GM23248 (cell line): Measurements from ENCODE around the gene UCMA. TPM values are rescaled to one million over a fixed set of nuclear protein-coding genes. Genes with fewer than 3 reads are reported as not detected.

ENCODE experiments used
- DNase-seq: peaks from one replicate; pipeline ENCODE4 v3.0.0-alpha.2; 2015
- H2AFZ ChIP-seq: fragments of 200-600 bp; sonication (generic); 2 replicates; pipeline ENCODE4 v1.6.1; 2016; ENCODE audit warnings: antibody characterized with exemption
- H3F3A ChIP-seq: fragments of 200-600 bp; sonication (generic); 2 replicates; pipeline ENCODE4 v1.6.1; 2016; ENCODE audit warnings: mild to moderate bottlenecking, antibody characterized with exemption, mixed run types; ENCODE audit not compliant: insufficient read depth
- H3K27ac ChIP-seq: fragments of 200-600 bp; sonication (generic); 2 replicates; pipeline ENCODE4 v1.5.1; 2016; ENCODE audit warnings: mild to moderate bottlenecking
- H3K27me3 ChIP-seq: fragments of 200-600 bp; sonication (generic); replicated peaks from 2 replicates; pipeline ENCODE4 v1.6.1; 2016; ENCODE audit warnings: mild to moderate bottlenecking; ENCODE audit not compliant: insufficient read depth
- H3K36me3 ChIP-seq: fragments of 200-600 bp; sonication (generic); 2 replicates; pipeline ENCODE4 v1.6.1; 2016; ENCODE audit warnings: low read depth, mild to moderate bottlenecking
- H3K4me1 ChIP-seq: fragments of 200-600 bp; sonication (generic); 2 replicates; pipeline ENCODE4 v1.6.1; 2016; ENCODE audit warnings: mild to moderate bottlenecking; ENCODE audit not compliant: insufficient read depth
- H3K4me2 ChIP-seq: fragments of 200-600 bp; sonication (generic); one replicate; pipeline ENCODE4 v1.6.1; 2016; ENCODE audit warnings: mild to moderate bottlenecking; ENCODE audit not compliant: unreplicated experiment
- H3K4me3 ChIP-seq: fragments of 200-600 bp; sonication (generic); 2 replicates; pipeline ENCODE4 v1.5.1; 2016; ENCODE audit warnings: mild to moderate bottlenecking
- H3K79me2 ChIP-seq: fragments of 200-600 bp; sonication (generic); 2 replicates; pipeline ENCODE4 v1.6.1; 2016; ENCODE audit warnings: mild to moderate bottlenecking; ENCODE audit not compliant: insufficient read depth
- H3K9ac ChIP-seq: fragments of 200-600 bp; sonication (generic); 2 replicates; pipeline ENCODE4 v1.6.1; 2016; ENCODE audit warnings: mild to moderate bottlenecking
- H3K9me2 ChIP-seq: fragments of 200-600 bp; sonication (generic); 2 replicates; pipeline ENCODE4 v1.6.1; 2016; ENCODE audit warnings: mixed run types, mild to moderate bottlenecking, moderate library complexity; ENCODE audit not compliant: insufficient read depth
- H3K9me3 ChIP-seq: fragments of 200-600 bp; sonication (generic); one replicate; pipeline ENCODE4 v1.6.1; 2017; ENCODE audit warnings: low read depth
- H4K20me1 ChIP-seq: fragments of 200-600 bp; sonication (generic); 2 replicates; pipeline ENCODE4 v1.6.0; 2016; ENCODE audit not compliant: insufficient read depth
- EZH2 ChIP-seq: fragments of 200-600 bp; sonication (generic); IDR thresholded peaks from 2 replicates; pipeline ENCODE4 v1.6.1; 2018; ENCODE audit warnings: antibody characterized with exemption, mild to moderate bottlenecking; ENCODE audit not compliant: insufficient read depth, poor library complexity, severe bottlenecking
- EZH2phosphoT487 ChIP-seq: fragments of 200-600 bp; sonication (generic); IDR thresholded peaks from 2 replicates; pipeline ENCODE4 v1.6.1; 2018; ENCODE audit warnings: antibody characterized with exemption, moderate library complexity, mild to moderate bottlenecking, low read depth; ENCODE audit not compliant: insufficient read depth
- WGBS, 2 experiments: methylation state at CpG; one replicate each; pipeline ENCODE4 v1.1.6; 2015 to 2017; ENCODE audit warnings: low lambda C conversion rate in 2 of 2, low coverage in 1 of 2; ENCODE audit errors: missing lambda C conversion rate in 2 of 2; 5-methylcytosine and 5-hydroxymethylcytosine counted together
- in situ Hi-C: fragments of 300-500 bp; cut with MboI; formaldehyde crosslinking; loops from 2 replicates; pipeline ENCODE4 v1.15.0; 2020
- polyA plus RNA-seq: library from polyadenylated mRNA; unstranded; fragments of >200 nt; fragmentation: Nextera tagmentation; extraction: Ambion mirVana; gene quantifications from 2 replicates; pipeline ENCODE4 v1.2.1, GENCODE V29; 2016
- small RNA-seq: library from RNA; depleted of rRNA; stranded (forward); fragments of <200 nt; gene quantifications from one replicate; pipeline ENCODE3, GENCODE V24; 2014; ENCODE audit warnings: low read depth, low replicate concordance
- total RNA-seq: library from RNA; depleted of rRNA; stranded (reverse); fragments of >200 nt; shearing (Covaris generic); gene quantifications from 2 replicates; pipeline ENCODE4 v1.2.3, GENCODE V29; 2014; rRNA removed

Gene UCMA
- total and polyA plus RNA-seq, 2 experiments from 2014 or later = not detected

DNA sequence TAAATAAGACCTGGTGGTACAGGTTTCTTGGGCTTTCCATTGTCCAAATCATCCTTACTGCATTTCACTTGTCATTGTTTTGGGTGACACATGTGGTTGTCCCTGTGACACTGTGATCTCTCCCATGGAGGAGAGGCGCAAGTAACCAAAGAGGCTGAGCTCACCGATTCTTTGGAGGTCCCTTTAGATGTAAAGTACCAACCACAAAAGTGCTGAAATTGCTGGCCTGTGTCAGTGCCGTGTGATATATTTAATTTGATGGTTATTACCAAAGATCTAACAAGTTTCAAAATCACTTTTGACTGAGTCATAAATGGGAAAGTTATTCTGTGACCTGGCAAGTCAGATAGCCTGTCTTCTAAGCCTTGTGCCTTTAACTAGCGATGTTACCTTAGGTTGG, 53.4 kb downstream of the UCMA start:
- no peak overlapping the region for H3K27ac ChIP-seq
- no peaks in the 10 kb centered on the region for H3K9me2 ChIP-seq
- H3K36me3 ChIP-seq = no peaks in the 10 kb centered on the region
- no peak overlapping the region for H2AFZ ChIP-seq
- H3K79me2 ChIP-seq = no peaks in the 10 kb centered on the region
- in situ Hi-C loops = no loop called here
- no peak overlapping the region for H3K9ac ChIP-seq
- H3K27me3 ChIP-seq = no peaks in the 10 kb centered on the region
- H3K4me2 ChIP-seq = no peak overlapping the region
- no peaks in the 10 kb centered on the region for H3K4me1 ChIP-seq
- WGBS, 2 experiments = 89 to 93% methylated on average over 4 of the region's 4 CpGs
- TF ChIP-seq EZH2 (no peak), EZH2phosphoT487 (no peak)
- DNase-seq = no peak
- no peaks in the 10 kb centered on the region for H3K9me3 ChIP-seq
- no peaks in the 10 kb centered on the region for H4K20me1 ChIP-seq
- H3F3A ChIP-seq = no peaks in the 10 kb centered on the region
- H3K4me3 ChIP-seq = no peak overlapping the region

DNA sequence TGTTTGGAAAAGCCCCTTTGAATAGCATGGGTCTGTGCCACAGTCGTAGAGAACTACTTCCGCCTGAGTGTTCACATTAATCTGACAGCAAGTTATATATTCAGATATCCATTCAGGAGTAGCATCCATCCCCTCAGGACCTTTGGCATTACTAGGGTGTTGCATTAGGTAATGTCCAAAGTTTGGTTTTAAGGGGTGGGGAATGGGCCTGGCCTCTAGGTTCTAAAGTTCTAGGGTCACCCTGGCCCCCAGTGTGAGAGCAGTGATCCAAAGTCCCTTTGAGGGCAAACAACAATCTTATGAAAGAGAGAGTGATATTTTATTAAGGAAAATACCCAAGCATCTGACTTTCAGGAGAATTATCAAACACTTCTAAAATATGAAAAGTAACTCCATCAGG, 60.6 kb downstream of the UCMA start:
- no peaks in the 10 kb centered on the region for H3K27me3 ChIP-seq
- TF ChIP-seq EZH2phosphoT487 = no peak
- TF ChIP-seq EZH2 = no peak
- H3F3A ChIP-seq = no peaks in the 10 kb centered on the region
- H3K27ac ChIP-seq = no peak overlapping the region
- no peaks in the 10 kb centered on the region for H4K20me1 ChIP-seq
- no peak overlapping the region for H3K9ac ChIP-seq
- H2AFZ ChIP-seq = no peak overlapping the region
- no peaks in the 10 kb centered on the region for H3K9me3 ChIP-seq
- no peaks in the 10 kb centered on the region for H3K4me1 ChIP-seq
- DNase-seq = no peak
- H3K79me2 ChIP-seq = no peaks in the 10 kb centered on the region
- no peak overlapping the region for H3K4me3 ChIP-seq
- WGBS, 2 experiments = 98 to 100% methylated on average over 2 of the region's 2 CpGs
- no peak overlapping the region for H3K4me2 ChIP-seq
- no peaks in the 10 kb centered on the region for H3K9me2 ChIP-seq
- in situ Hi-C loops = no loop called here
- H3K36me3 ChIP-seq = no peaks in the 10 kb centered on the region

Small RNA genes lying within 50 kb of the gene (small RNA-seq; reads per million reads assigned to genes)
- gene RNU6-6P = not detected

Other genes starting within 250 kb of the UCMA start
- gene CCDC3, start 232.7 kb downstream of the UCMA start, total RNA-seq = not detected in 2 replicates
- not detected in 2 replicates for gene CCDC3, start 232.7 kb downstream of the UCMA start, polyA plus RNA-seq
- gene OPTN, start 134.2 kb downstream of the UCMA start, total RNA-seq = 41.2 and 50.6 TPM in 2 replicates
- 109 and 116 TPM in 2 replicates for gene OPTN, start 134.2 kb downstream of the UCMA start, polyA plus RNA-seq
- 3.4 and 5.2 TPM in 2 replicates for gene MCM10, start 72.8 kb downstream of the UCMA start, total RNA-seq
- 4.6 and 4.7 TPM in 2 replicates for gene MCM10, start 72.8 kb downstream of the UCMA start, polyA plus RNA-seq
- 13.4 and 19.1 TPM in 2 replicates for gene PHYH, start 65.7 kb upstream of the UCMA start, total RNA-seq
- gene PHYH, start 65.7 kb upstream of the UCMA start, polyA plus RNA-seq = 29.7 and 30.8 TPM in 2 replicates
- 34.0 and 35.0 TPM in 2 replicates for gene SEPHS1, start 113.9 kb upstream of the UCMA start, total RNA-seq
- gene SEPHS1, start 113.9 kb upstream of the UCMA start, polyA plus RNA-seq = 16.2 and 16.6 TPM in 2 replicates